Activated naive CD8-positive, alpha-beta T cell treated with anti-CD3 and anti-CD28 coated beads for 36 hours (primary cell): ENCODE data around the gene SURF6. TPM values are rescaled to one million over a fixed set of nuclear protein-coding genes. Genes with fewer than 3 reads are reported as not detected.
"Not testable (repeated sequence)": the region's sequence is repeated elsewhere in the genome, so short reads cannot be mapped to it uniquely, and the experiment has no call there.

Experiments used
- DNase-seq: peaks from one replicate; pipeline ENCODE4 v3.0.0; 2021
- H3K27ac Mint-ChIP-seq: one replicate; pipeline ENCODE4 v1.8.0; 2022; ENCODE audit warnings: mild to moderate bottlenecking, moderate library complexity, mixed read lengths
- H3K27me3 Mint-ChIP-seq: one replicate; pipeline ENCODE4 v1.8.0; 2022; ENCODE audit warnings: mild to moderate bottlenecking, mixed read lengths
- H3K36me3 Mint-ChIP-seq: one replicate; pipeline ENCODE4 v1.8.0; 2021; ENCODE audit warnings: mild to moderate bottlenecking, mixed read lengths
- H3K4me1 Mint-ChIP-seq: one replicate; pipeline ENCODE4 v1.8.0; 2021; ENCODE audit warnings: mixed read lengths
- H3K4me3 Mint-ChIP-seq: one replicate; pipeline ENCODE4 v1.8.0; 2022; ENCODE audit warnings: mild to moderate bottlenecking, moderate library complexity, mixed read lengths
- H3K9me3 Mint-ChIP-seq: one replicate; pipeline ENCODE4 v1.8.0; 2022; ENCODE audit warnings: mixed read lengths
- total RNA-seq, 2 experiments: library from RNA; stranded (reverse); gene quantifications; one replicate each; pipeline ENCODE4 v1.2.3, GENCODE V29; 2021

The SURF6 gene
- total RNA-seq, 2 experiments from 2014 or later: 31.8 to 33.0 TPM

- peaks cover 4% of the 10 kb centered on the region for H3K27me3 Mint-ChIP-seq
- H3K9me3 Mint-ChIP-seq: no peaks in the 10 kb centered on the region
- peaks cover 35% of the 10 kb centered on the region for H3K4me1 Mint-ChIP-seq
- H3K4me3 Mint-ChIP-seq: peak overlapping the region; percentile 100
- peak overlapping the region; percentile 95 for H3K27ac Mint-ChIP-seq
- DNase-seq: no peak
- peaks cover 57% of the 10 kb centered on the region for H3K36me3 Mint-ChIP-seq
Measured at GRCh38 chr9:133346021-133346785, 10.2 kb upstream of the SURF6 start.

- Mint-ChIP-seq H3K27ac (no peak overlapping the region), H3K27me3 (peaks cover 4% of the 10 kb centered on the region), H3K9me3 (no peaks in the 10 kb centered on the region), H3K4me3 (no peak overlapping the region), H3K4me1 (peaks cover 39% of the 10 kb centered on the region), H3K36me3 (peaks cover 59% of the 10 kb centered on the region)
- DNase-seq: no peak
Measured at GRCh38 chr9:133345596-133345995, 9.6 kb upstream of the SURF6 start.

DNA sequence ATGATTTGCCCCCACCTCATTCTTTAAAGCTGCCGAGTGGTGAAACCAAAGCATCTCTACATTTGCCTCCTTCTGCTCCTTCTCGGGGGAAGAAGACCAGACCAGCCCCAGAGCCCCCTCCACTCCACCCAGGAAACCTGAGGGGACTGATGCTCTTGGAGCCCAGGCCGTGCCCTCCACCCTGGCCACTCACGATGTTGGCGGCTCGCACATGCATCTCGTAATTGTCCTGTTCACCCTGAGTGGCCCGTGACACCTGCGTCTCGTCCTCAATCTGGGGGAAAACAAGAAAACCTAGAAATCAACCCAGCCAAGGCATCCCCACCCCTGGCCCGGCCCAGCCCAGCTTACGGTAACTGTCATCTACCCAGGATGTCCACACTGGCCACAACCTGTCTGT lies 9.0 kb upstream of the SURF6 start:
- peaks cover 40% of the 10 kb centered on the region for H3K4me1 Mint-ChIP-seq
- DNase-seq: no peak
- peaks cover 59% of the 10 kb centered on the region for H3K36me3 Mint-ChIP-seq
- H3K4me3 Mint-ChIP-seq: no peak overlapping the region
- H3K9me3 Mint-ChIP-seq: no peaks in the 10 kb centered on the region
- no peak overlapping the region for H3K27ac Mint-ChIP-seq
- peaks cover 4% of the 10 kb centered on the region for H3K27me3 Mint-ChIP-seq

GRCh38 chr9:133344071-133344470 lies 8.1 kb upstream of the SURF6 start:
- H3K27ac Mint-ChIP-seq: no peak overlapping the region
- H3K27me3 Mint-ChIP-seq: peaks cover 4% of the 10 kb centered on the region
- DNase-seq: no peak
- H3K9me3 Mint-ChIP-seq: no peaks in the 10 kb centered on the region
- peaks cover 59% of the 10 kb centered on the region for H3K36me3 Mint-ChIP-seq
- no peak overlapping the region for H3K4me3 Mint-ChIP-seq
- peaks cover 37% of the 10 kb centered on the region for H3K4me1 Mint-ChIP-seq

- Mint-ChIP-seq H3K36me3 (peaks cover 53% of the 10 kb centered on the region), H3K9me3 (no peaks in the 10 kb centered on the region), H3K4me1 (peaks cover 38% of the 10 kb centered on the region), H3K27ac (no peak overlapping the region), H3K27me3 (no peaks in the 10 kb centered on the region), H3K4me3 (no peak overlapping the region)
- no peak for DNase-seq
Measured at GRCh38 chr9:133342570-133342969, 6.6 kb upstream of the SURF6 start.

GRCh38 chr9:133342069-133342406 lies 6.0 kb upstream of the SURF6 start:
- Mint-ChIP-seq H3K9me3 (no peaks in the 10 kb centered on the region), H3K27me3 (no peaks in the 10 kb centered on the region), H3K4me3 (no peak overlapping the region), H3K27ac (no peak overlapping the region), H3K4me1 (peaks cover 38% of the 10 kb centered on the region), H3K36me3 (peaks cover 51% of the 10 kb centered on the region)
- DNase-seq: no peak

DNA sequence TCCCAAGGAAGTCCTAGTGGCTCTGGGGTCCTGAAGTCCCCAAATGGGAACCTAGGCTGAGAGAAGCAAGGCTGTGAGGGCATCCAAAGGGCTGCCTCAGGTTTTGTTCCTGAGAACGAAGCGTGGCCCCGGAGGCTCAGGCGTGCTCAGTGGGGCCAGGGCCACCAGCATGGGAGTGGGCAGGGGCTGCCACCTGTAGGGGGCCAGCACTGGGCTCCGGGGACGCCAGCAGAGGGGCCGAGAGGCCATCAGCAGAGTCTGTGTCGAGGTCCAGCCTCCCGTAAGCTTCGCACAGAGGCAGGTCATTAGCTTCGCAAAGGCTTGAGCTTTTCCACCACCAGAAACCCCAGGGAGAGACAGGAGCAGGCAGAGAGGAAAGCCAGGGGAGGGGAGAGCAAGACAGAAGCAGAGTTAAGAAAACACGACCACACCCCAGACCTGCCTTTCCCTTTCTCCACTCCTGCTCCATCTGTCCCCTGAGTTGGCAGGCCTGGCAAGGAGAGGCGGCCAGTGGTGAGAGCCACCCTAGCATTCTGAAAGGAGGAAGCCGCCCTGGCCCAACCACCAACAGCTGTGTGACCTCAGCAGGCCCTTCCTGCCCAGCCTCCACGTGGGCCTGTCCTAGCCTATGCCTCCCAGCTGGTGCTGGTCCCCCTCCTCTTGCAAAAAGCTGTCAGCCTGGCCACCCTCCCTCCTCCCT lies 5.5 kb upstream of the SURF6 start:
- Mint-ChIP-seq H3K27ac (no peak overlapping the region), H3K36me3 (peaks cover 51% of the 10 kb centered on the region), H3K27me3 (no peaks in the 10 kb centered on the region), H3K4me1 (peaks cover 33% of the 10 kb centered on the region), H3K4me3 (no peak overlapping the region), H3K9me3 (no peaks in the 10 kb centered on the region)
- no peak for DNase-seq

GRCh38 chr9:133340916-133341315 lies 4.9 kb upstream of the SURF6 start:
- DNase-seq: no peak
- peak overlapping the region; percentile 82 for H3K27ac Mint-ChIP-seq
- H3K27me3 Mint-ChIP-seq: no peaks in the 10 kb centered on the region
- peaks cover 52% of the 10 kb centered on the region for H3K36me3 Mint-ChIP-seq
- H3K9me3 Mint-ChIP-seq: no peaks in the 10 kb centered on the region
- peaks cover 31% of the 10 kb centered on the region for H3K4me1 Mint-ChIP-seq
- H3K4me3 Mint-ChIP-seq: no peak overlapping the region

DNA sequence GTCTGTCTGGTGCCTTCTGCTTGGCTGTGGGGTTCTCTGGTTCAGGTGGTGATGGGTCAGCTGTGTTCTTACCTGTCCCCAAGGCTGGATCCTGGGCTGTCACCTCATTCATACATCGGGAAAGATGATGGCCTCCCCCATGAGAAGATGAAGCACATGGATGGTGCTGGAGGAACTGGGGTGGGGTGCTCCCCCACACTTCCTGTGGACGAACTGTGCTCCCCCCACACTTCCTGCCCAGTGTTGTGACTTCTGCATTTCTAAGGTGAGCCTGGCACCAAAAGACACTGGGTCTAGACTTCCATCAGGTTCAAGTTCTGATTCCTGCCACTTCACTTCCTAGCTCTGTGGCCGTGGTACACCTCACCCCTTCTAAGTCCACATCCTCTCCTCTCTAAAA lies 4.3 kb upstream of the SURF6 start:
- Mint-ChIP-seq H3K27ac (peak overlapping the region; percentile 82), H3K9me3 (no peaks in the 10 kb centered on the region), H3K36me3 (peaks cover 57% of the 10 kb centered on the region), H3K4me3 (no peak overlapping the region), H3K4me1 (peaks cover 28% of the 10 kb centered on the region), H3K27me3 (no peaks in the 10 kb centered on the region)
- no peak for DNase-seq

- Mint-ChIP-seq H3K27ac (peak overlapping the region; percentile 82), H3K9me3 (no peaks in the 10 kb centered on the region), H3K4me1 (peaks cover 28% of the 10 kb centered on the region), H3K27me3 (no peaks in the 10 kb centered on the region), H3K4me3 (no peak overlapping the region), H3K36me3 (peaks cover 57% of the 10 kb centered on the region)
- no peak for DNase-seq
Measured at GRCh38 chr9:133339641-133340040, 3.7 kb upstream of the SURF6 start.

DNA sequence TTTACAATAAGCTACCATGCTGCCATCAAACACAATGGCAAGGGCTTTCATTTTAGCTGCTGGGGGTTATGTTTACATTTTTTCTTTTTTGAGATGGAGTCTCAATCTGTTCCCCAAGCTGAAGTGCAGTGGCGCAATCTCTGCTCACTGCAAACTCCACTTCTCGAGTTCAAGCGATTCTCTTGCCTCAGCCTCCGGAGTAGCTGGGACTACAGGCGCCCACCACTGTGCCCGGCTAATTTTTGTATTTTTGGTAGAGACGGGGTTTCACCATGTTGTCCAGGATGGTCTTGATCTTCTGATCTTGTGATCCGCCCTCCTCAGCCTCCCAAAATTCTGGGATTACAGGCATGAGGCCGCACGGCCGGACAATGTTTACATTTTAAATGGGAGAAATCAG lies 1.1 kb downstream of the SURF6 start:
- Mint-ChIP-seq H3K4me1 (peaks cover 31% of the 10 kb centered on the region), H3K36me3 (peaks cover 58% of the 10 kb centered on the region), H3K4me3 (peak overlapping the region; percentile 98), H3K27ac (peak overlapping the region; percentile 94)
- not testable (repeated sequence) for DNase-seq, H3K9me3 Mint-ChIP-seq, H3K27me3 Mint-ChIP-seq

DNA sequence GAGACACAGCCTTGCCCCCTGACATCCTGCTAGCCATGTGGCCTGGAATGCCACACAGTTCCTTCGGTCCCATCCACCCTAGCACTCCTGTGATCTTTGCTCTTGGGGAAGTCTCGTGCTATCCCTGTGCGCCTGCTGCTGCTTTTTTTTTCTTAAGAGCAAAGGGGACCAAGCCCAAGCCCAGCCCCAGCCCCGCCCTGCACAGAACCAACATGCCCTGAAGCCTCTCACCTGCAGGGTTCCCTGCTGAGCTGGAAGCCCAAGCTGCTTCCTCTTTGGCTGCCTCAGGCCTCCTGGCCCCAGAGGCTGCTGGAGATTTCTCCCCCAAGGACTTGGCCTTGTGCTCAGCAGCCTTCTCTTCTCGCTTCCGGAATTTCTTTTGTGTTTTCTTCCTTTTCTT lies 1.8 kb downstream of the SURF6 start:
- H3K36me3 Mint-ChIP-seq: peaks cover 50% of the 10 kb centered on the region
- DNase-seq: no peak
- H3K27ac Mint-ChIP-seq: peak overlapping the region; percentile 66
- peaks cover 29% of the 10 kb centered on the region for H3K4me1 Mint-ChIP-seq
- H3K9me3 Mint-ChIP-seq: no peaks in the 10 kb centered on the region
- peak overlapping the region; percentile 98 for H3K4me3 Mint-ChIP-seq
- H3K27me3 Mint-ChIP-seq: no peaks in the 10 kb centered on the region

GRCh38 chr9:133333566-133333965 lies 2.4 kb downstream of the SURF6 start:
- no peaks in the 10 kb centered on the region for H3K9me3 Mint-ChIP-seq
- H3K36me3 Mint-ChIP-seq: peaks cover 50% of the 10 kb centered on the region
- no peak for DNase-seq
- H3K27ac Mint-ChIP-seq: peak overlapping the region; percentile 66
- H3K4me3 Mint-ChIP-seq: peak overlapping the region; percentile 98
- peaks cover 29% of the 10 kb centered on the region for H3K4me1 Mint-ChIP-seq
- H3K27me3 Mint-ChIP-seq: no peaks in the 10 kb centered on the region

- H3K4me3 Mint-ChIP-seq: no peak overlapping the region
- H3K27me3 Mint-ChIP-seq: no peaks in the 10 kb centered on the region
- H3K4me1 Mint-ChIP-seq: peaks cover 29% of the 10 kb centered on the region
- H3K9me3 Mint-ChIP-seq: no peaks in the 10 kb centered on the region
- H3K36me3 Mint-ChIP-seq: peaks cover 49% of the 10 kb centered on the region
- no peak for DNase-seq
- no peak overlapping the region for H3K27ac Mint-ChIP-seq
Measured at GRCh38 chr9:133333011-133333410, 3.0 kb downstream of the SURF6 start.

DNA sequence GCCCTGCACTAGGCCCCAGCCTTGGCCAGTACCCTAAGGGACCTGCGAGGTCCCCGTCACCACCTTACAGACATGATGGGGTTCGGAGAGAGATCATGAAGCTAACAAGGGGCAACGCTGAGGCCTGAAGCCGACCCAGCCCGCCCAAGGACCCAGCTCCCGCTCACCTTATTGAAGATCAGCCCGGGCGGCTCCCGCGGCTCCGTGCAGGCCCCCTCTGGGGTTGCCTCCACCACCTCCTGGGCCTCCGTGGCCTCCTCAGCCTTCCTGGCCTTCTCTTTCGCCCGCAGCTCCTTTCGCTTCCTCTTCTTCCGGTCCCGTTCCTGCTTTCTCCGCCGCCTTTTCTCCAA lies 3.6 kb downstream of the SURF6 start:
- no peak overlapping the region for H3K4me3 Mint-ChIP-seq
- H3K4me1 Mint-ChIP-seq: peaks cover 25% of the 10 kb centered on the region
- no peaks in the 10 kb centered on the region for H3K9me3 Mint-ChIP-seq
- no peak for DNase-seq
- H3K27ac Mint-ChIP-seq: no peak overlapping the region
- peaks cover 49% of the 10 kb centered on the region for H3K36me3 Mint-ChIP-seq
- H3K27me3 Mint-ChIP-seq: no peaks in the 10 kb centered on the region
